HepG2 (cell line): ENCODE results near the gene AMZ1. TPM values are rescaled to one million over a fixed set of nuclear protein-coding genes. Genes with fewer than 3 reads are reported as not detected.

Experiments used
- ASH2L ChIP-seq: fragments of 300-600, 200-600 bp; sonication (generic); IDR thresholded peaks from 2 replicates; pipeline ENCODE4 v1.7.0; 2017; ENCODE audit warnings: low read depth, mild to moderate bottlenecking, moderate library complexity, mixed read lengths, low read length; ENCODE audit not compliant: insufficient read length
- GPBP1L1 ChIP-seq: sonication (generic); formaldehyde crosslinking; IDR thresholded peaks from 2 replicates; pipeline ENCODE4 v1.5.0; 2020; ENCODE audit warnings: mild to moderate bottlenecking, missing genetic modification reagents
- IKZF1 ChIP-seq: fragments of 450-650 bp; IDR thresholded peaks from 2 replicates; pipeline ENCODE4 v1.7.1; 2016
- NR3C1 ChIP-seq: sonication (generic); formaldehyde crosslinking; IDR thresholded peaks from 2 replicates; pipeline ENCODE4 v1.4.0; 2020; ENCODE audit warnings: missing genetic modification reagents
- PHF8 ChIP-seq: sonication (generic); formaldehyde crosslinking; IDR thresholded peaks from 2 replicates; pipeline ENCODE4 v1.5.0; 2020; ENCODE audit warnings: missing genetic modification reagents
- PRMT3 ChIP-seq: sonication (generic); formaldehyde crosslinking; IDR thresholded peaks from 2 replicates; pipeline ENCODE4 v1.8.1; 2022; ENCODE audit warnings: low read depth, mild to moderate bottlenecking, moderate library complexity, missing genetic modification reagents, borderline replicate concordance
- PRPF4 ChIP-seq: fragments of 200-400 bp; formaldehyde crosslinking; IDR thresholded peaks from 2 replicates; pipeline ENCODE4 v1.6.1; 2016; ENCODE audit warnings: low read length, low read depth; ENCODE audit not compliant: poor library complexity, severe bottlenecking
- PTBP1 ChIP-seq: fragments of 200-400 bp; formaldehyde crosslinking; IDR thresholded peaks from 2 replicates; pipeline ENCODE4 v1.6.1; 2018; ENCODE audit warnings: low read length, low read depth; ENCODE audit not compliant: poor library complexity, severe bottlenecking
- TEF ChIP-seq: sonication (generic); formaldehyde crosslinking; IDR thresholded peaks from 2 replicates; pipeline ENCODE4 v1.5.0; 2020; ENCODE audit warnings: missing genetic modification reagents
- ZNF253 ChIP-seq: sonication (generic); formaldehyde crosslinking; IDR thresholded peaks from 2 replicates; pipeline ENCODE4 v1.8.0; 2022; ENCODE audit warnings: mild to moderate bottlenecking, missing genetic modification reagents, borderline replicate concordance
- ZNF3 ChIP-seq: IDR thresholded peaks from 2 replicates; pipeline ENCODE4 v1.7.0; 2017; ENCODE audit warnings: inconsistent platforms
- ZNF30 ChIP-seq: sonication (generic); formaldehyde crosslinking; IDR thresholded peaks from 2 replicates; pipeline ENCODE4 v1.5.0; 2020; ENCODE audit warnings: mild to moderate bottlenecking, missing genetic modification reagents
- ZNF44 ChIP-seq: sonication (generic); formaldehyde crosslinking; IDR thresholded peaks from 2 replicates; pipeline ENCODE4 v1.5.1; 2020; ENCODE audit warnings: mild to moderate bottlenecking, missing genetic modification reagents
- ZNF460 ChIP-seq: sonication (generic); formaldehyde crosslinking; IDR thresholded peaks from 2 replicates; pipeline ENCODE4 v1.5.1; 2020; ENCODE audit warnings: missing genetic modification reagents, mild to moderate bottlenecking, borderline replicate concordance
- ZNF572 ChIP-seq: sonication (generic); formaldehyde crosslinking; IDR thresholded peaks from 2 replicates; pipeline ENCODE4 v1.5.1; 2020; ENCODE audit warnings: mild to moderate bottlenecking, missing genetic modification reagents
- ZNF782 ChIP-seq: sonication (generic); formaldehyde crosslinking; IDR thresholded peaks from 2 replicates; pipeline ENCODE4 v1.4.0; 2020; ENCODE audit warnings: missing genetic modification reagents, mild to moderate bottlenecking, borderline replicate concordance
- ZNF850 ChIP-seq: sonication (generic); formaldehyde crosslinking; conservative IDR thresholded peaks from 2 replicates; pipeline ENCODE4 v1.9.0; 2021; ENCODE audit warnings: mild to moderate bottlenecking, missing genetic modification reagents
- ZNF878 ChIP-seq: sonication (generic); formaldehyde crosslinking; IDR thresholded peaks from 2 replicates; pipeline ENCODE4 v1.8.1; 2023; ENCODE audit warnings: mild to moderate bottlenecking, missing genetic modification reagents, moderate library complexity
- ZSCAN21 ChIP-seq: sonication (generic); formaldehyde crosslinking; IDR thresholded peaks from 2 replicates; pipeline ENCODE4 v1.8.0; 2022; ENCODE audit warnings: mild to moderate bottlenecking, missing genetic modification reagents, moderate library complexity, borderline replicate concordance
- polyA plus RNA-seq, 8 experiments: library from polyadenylated mRNA; depleted of rRNA in 3 of 8; stranded (reverse) in 7 of 8; unstranded in 1 of 8; fragments of >200 nt; fragmentation: Illumina TruSeq in 4 of 8; extraction: Trizol in 4 of 8; gene quantifications; 2 replicates each; pipeline versions ENCODE4 v1.2.1 to v1.2.3, GENCODE V29; 2011 to 2016; ENCODE audit warnings: low read depth in 4 of 8, missing spikeins in 1 of 8, mixed read lengths in 1 of 8; ENCODE audit not compliant: insufficient read depth in 1 of 8
- total RNA-seq, 5 experiments: library from RNA; depleted of rRNA; stranded (reverse); fragments of >200 nt; fragmentation: Illumina TruSeq; extraction: Trizol; gene quantifications; 2 replicates each; pipeline ENCODE4 v1.2.3, GENCODE V29; 2016; ENCODE audit warnings: low read depth in 1 of 5
- TF ChIP-seq, protein P1 (sequence below): sonication (generic); formaldehyde crosslinking; IDR thresholded peaks from 2 replicates; pipeline ENCODE4 v1.4.0; 2020; ENCODE audit warnings: missing genetic modification reagents
- TF ChIP-seq, protein P2 (sequence below): IDR thresholded peaks from 2 replicates; pipeline ENCODE4 v1.6.1; 2016; ENCODE audit warnings: mild to moderate bottlenecking

AMZ1 gene
- total and polyA plus RNA-seq, 2 of the 13 experiments (the other 11 are each of a cell fraction or from before 2014, with no cell fraction given): 0.03 TPM; not detected in 1

DNA sequence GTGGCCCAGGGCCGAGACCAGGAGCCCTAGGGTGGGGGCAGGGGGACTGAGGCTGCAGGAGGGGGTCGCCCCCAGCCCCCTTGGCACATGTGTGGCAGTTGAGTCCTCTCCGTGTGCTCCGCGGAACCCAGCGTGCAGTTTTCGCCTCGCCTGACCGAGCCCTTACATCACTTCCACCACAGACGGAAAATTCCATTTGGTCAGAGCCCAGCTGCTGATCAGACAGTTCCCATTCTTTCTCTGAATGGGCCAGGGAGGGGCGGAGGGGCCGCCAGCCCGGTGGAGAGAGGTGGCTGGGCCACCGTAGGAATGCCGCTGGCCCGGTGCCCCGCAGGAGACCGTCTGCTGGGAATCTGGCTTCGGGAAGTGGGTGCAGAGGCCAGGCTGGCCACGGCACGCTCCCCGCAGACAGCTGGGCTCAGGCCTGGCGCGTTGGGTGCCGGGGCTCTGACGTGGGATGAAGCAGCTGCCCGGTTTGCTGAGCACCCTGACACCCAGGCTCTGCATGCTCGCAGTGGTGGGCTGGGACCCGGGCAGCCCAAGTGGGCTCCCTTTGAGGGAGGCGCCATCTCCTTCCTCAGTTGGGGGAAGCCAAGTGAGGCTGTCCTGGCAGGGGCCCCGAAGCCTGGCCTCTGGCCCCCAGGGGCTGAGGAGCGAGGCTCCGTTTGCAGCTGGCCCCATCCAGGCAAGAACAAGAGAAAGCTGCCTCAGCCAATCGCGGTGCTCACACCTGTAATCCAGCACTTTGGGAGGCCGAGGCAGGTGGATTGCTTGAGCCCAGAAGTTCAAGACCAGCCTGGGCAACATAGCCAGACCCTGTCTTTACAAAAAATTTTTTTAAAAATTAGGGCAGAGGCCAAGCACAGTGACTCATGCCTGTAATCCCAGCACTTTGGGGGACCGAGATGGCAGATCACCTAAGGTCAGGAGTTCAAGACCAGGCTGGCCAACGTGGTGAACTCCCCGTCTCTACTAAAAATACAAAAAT, 46.3 kb upstream of the AMZ1 start (continued):
- TF ChIP-seq GPBP1L1 (CRISPR knock-in tag): no peak
- TF ChIP-seq ZNF878 (CRISPR knock-in tag): no peak
- no peak for TF ChIP-seq ZSCAN21 (CRISPR knock-in tag)
- TF ChIP-seq ASH2L: no peak
- TF ChIP-seq ZNF850 (CRISPR knock-in tag): no peak
- no peak for TF ChIP-seq TEF (CRISPR knock-in tag)
- no peak for TF ChIP-seq ZNF3
- TF ChIP-seq ZNF572 (CRISPR knock-in tag): no peak
- TF ChIP-seq ZNF782 (CRISPR knock-in tag): no peak
- TF ChIP-seq ZNF30: no peak
- no peak for TF ChIP-seq ZNF44 (CRISPR knock-in tag)
- TF ChIP-seq PRMT3 (CRISPR knock-in tag): no peak
- peak; percentile 44 for TF ChIP-seq PHF8
- TF ChIP-seq PRPF4: no peak
- TF ChIP-seq, protein P1, sequence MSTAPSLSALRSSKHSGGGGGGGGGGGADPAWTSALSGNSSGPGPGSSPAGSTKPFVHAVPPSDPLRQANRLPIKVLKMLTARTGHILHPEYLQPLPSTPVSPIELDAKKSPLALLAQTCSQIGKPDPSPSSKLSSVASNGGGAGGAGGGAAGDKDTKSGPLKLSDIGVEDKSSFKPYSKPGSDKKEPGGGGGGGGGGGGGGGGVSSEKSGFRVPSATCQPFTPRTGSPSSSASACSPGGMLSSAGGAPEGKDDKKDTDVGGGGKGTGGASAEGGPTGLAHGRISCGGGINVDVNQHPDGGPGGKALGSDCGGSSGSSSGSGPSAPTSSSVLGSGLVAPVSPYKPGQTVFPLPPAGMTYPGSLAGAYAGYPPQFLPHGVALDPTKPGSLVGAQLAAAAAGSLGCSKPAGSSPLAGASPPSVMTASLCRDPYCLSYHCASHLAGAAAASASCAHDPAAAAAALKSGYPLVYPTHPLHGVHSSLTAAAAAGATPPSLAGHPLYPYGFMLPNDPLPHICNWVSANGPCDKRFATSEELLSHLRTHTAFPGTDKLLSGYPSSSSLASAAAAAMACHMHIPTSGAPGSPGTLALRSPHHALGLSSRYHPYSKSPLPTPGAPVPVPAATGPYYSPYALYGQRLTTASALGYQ (CRISPR knock-in tag): no peak; the same call in 1 of the 2 replicates
- TF ChIP-seq, protein P2, sequence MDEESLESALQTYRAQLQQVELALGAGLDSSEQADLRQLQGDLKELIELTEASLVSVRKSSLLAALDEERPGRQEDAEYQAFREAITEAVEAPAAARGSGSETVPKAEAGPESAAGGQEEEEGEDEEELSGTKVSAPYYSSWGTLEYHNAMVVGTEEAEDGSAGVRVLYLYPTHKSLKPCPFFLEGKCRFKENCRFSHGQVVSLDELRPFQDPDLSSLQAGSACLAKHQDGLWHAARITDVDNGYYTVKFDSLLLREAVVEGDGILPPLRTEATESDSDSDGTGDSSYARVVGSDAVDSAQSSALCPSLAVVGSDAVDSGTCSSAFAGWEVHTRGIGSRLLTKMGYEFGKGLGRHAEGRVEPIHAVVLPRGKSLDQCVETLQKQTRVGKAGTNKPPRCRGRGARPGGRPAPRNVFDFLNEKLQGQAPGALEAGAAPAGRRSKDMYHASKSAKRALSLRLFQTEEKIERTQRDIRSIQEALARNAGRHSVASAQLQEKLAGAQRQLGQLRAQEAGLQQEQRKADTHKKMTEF (CRISPR knock-in tag): peak; percentile 71; the same call in 1 of the 2 replicates
- no peak; the same call in 1 of the 2 replicates for TF ChIP-seq ZNF460 (CRISPR knock-in tag)
- TF ChIP-seq NR3C1 (CRISPR knock-in tag): no peak
- TF ChIP-seq PTBP1: no peak
- no peak for TF ChIP-seq IKZF1
- TF ChIP-seq ZNF253 (CRISPR knock-in tag): no peak
